NCI-H82 (cell line): Measurements from ENCODE around the gene LDLRAD3.
A peak's percentile ranks its signal among the peaks of the same experiment; 100 is the strongest.

Experiments used
- DNase-seq: peaks from one replicate; lab custom pipeline; 2025; lab: John Stamatoyannopoulos, UW

Gene LDLRAD3

GRCh38 chr11:36051235-36052144 lies 107.6 kb downstream of the LDLRAD3 start:
- no peak for DNase-seq

DNA sequence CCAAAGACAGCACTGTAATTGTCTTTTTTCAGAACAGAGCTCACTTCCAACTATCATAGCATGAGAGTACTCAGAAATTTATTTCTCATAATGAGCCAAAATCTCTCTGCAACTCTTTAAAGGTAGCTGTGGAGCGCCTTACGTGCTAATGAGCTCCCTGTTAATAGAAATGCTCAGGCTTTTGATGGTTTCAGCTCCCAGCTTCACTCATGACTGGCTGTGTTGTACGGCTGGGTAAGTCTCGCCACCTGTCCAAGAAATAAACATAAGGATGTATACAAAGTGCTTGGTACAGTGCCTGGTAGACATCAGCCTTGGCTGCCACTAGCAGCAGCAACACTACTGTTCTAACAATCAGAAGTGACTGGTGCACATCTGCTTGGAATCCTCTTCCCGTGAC lies 109.4 kb downstream of the LDLRAD3 start:
- no peak for DNase-seq

- no peak for DNase-seq
Observed at GRCh38 chr11:36053862-36054261, 110.0 kb downstream of the LDLRAD3 start.

DNA sequence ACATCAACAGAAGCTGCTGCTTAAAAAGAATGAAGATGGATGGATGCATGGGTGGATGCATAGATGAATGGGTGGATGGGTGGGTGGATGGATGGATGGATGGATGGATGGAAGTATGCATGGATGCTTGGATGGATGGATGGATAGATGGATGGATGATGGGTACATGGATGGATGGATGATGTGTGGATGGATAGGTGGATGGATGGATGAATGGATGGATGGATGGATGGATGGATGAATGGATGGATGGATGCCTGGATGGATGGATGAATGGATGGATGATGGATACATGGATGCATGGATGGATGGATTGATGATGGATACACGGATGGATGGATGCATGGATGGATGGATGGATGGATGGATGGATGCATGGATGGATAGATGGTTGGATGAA lies 110.8 kb downstream of the LDLRAD3 start:
- no peak for DNase-seq

GRCh38 chr11:36056160-36056751 lies 112.4 kb downstream of the LDLRAD3 start:
- DNase-seq = peak; percentile 58

DNA sequence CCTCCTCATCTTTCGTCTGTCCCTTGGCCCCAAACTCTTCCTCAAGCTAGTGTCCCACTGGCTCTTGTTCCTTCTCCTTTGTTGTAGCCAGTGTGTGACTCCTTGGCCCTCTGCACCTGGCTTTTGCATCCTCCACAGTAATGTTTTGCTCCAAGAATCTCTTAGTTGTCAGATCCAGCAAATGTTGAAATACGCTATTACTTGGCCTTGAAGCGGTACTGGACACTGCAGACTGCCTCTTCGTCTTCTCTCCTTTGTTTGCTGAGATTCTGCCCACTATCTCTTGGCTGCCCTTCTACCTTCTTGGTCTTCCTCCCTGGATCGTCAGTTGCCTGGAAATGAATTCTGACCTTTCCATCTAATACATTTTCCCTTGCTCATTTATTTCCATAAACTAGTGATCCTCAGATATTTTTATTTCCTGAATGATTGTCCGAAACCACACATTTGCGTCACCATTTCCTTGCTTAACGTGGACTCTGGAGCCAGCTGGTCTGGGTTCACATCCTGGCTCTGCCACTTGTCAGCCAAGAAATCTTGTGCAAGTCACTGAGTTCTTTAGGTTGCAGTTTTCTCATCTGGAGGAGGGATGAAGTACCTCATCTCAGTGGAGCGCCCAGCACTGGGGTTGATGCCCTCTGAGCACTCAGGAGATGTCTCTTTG lies 113.6 kb downstream of the LDLRAD3 start:
- no peak for DNase-seq

GRCh38 chr11:36059660-36060059 lies 115.8 kb downstream of the LDLRAD3 start:
- no peak for DNase-seq

- DNase-seq = no peak
Observed at GRCh38 chr11:36060926-36061325, 117.1 kb downstream of the LDLRAD3 start.

DNA sequence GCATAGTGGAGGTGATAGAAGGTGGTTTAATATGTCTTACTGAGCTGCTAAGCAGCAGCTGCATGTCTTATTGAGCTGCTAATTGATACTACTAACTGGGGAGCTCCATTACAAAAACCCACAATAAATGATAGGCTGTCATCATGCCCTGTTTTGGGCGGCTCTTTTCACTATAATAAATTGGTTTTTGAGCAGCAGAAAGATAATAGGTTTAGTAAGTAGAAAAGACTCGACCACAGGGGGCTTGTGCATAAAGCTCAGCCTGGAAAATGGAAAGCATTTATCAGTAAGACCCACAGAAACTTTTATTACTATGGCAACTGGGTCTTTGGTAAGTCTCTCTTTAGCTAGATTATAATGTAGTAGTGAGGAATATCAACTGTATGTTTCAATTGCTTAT lies 117.6 kb downstream of the LDLRAD3 start:
- no peak for DNase-seq

GRCh38 chr11:36062796-36063365 lies 119.0 kb downstream of the LDLRAD3 start:
- DNase-seq = no peak

DNA sequence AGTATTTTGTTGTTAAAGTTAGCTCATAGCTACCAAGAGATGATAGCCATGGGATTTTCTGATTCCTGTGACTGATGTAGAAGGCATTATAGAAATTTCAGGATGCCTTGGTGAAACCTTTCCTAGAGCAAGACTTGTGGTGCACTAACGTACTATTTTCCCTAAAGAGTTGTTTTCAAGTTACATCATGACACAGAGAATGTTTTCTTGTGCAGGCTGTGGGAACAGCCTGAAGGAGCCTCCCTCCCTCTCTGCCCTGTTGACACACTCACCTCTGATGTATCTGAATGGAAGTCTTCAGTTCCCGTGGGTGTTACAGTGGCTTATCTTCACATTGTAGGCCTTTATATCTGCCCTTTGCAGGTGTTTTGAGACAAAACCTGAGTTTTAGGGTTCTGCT lies 121.6 kb downstream of the LDLRAD3 start:
- no peak for DNase-seq

GRCh38 chr11:36066891-36067290 lies 123.0 kb downstream of the LDLRAD3 start:
- DNase-seq = no peak

- peak; percentile 34 for DNase-seq
Observed at GRCh38 chr11:36069576-36070212, 125.8 kb downstream of the LDLRAD3 start.

GRCh38 chr11:36070213-36070953 lies 126.5 kb downstream of the LDLRAD3 start:
- no peak for DNase-seq

GRCh38 chr11:36070954-36071330 lies 127.1 kb downstream of the LDLRAD3 start:
- no peak for DNase-seq

DNA sequence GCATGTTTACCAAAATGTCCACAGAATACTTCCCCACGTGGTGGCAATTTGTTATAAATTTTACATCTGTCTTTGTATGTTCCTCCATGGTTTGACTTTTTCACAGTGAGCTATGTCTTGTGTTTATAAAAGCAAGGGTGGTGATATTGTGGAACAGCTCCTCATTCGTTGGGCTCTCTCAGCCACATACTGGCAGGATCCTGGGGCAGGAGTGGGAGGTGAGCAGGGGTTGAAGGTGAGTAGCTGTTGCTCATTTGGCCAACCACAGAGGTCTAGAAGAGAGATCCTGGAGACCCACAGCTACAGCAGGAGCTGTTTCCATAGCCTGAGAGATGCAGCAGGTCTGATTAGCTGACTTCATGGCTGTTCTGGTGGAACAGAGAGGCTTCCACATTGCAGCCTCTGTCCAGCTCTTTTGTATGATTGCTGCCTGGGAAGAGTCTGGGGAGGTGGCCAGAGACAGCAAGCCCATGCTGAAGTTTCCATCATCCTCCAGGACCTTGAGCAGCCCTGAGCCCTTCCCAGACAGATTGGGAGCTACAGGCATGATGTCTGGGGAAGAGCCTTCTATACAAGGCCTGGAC lies 128.1 kb downstream of the LDLRAD3 start:
- DNase-seq = no peak

GRCh38 chr11:36073411-36074203 lies 129.7 kb downstream of the LDLRAD3 start:
- peak; percentile 7 for DNase-seq

- DNase-seq = no peak
Observed at GRCh38 chr11:36074941-36075431, 131.1 kb downstream of the LDLRAD3 start.

GRCh38 chr11:36077368-36077767 lies 133.5 kb downstream of the LDLRAD3 start:
- no peak for DNase-seq
